ENCODE results near the gene DAB2.

DNA sequence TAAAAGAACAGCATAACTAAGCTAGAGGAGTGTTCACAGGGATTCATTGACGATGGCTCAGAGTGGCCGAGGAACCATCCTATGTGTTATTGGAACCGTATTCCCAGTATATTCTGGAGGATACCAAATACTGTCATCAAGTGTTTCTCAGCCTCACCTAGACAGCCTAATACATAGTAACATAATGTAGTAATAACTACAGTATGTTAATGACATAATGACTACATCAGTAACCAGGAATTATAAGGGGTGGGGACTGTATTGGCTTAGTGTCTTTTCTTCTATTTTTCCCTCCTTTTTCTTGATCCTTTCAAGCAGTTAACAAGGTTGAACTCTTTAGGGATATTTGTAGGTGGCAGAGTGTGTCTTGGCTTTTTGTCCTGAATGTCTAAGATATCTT, 33.8 kb downstream of the DAB2 start:
- TF ChIP-seq EZH2 (IDR thresholded peaks at IDR 0.05; ENCODE audit: borderline replicate concordance, insufficient read depth, low read depth, low read length, poor library complexity, severe bottlenecking), result no peak
- TF ChIP-seq CTCF (IDR thresholded peaks at IDR 0.05), result no peak
